Measurements from ENCODE around the gene GRIK3.

Gene GRIK3

DNA sequence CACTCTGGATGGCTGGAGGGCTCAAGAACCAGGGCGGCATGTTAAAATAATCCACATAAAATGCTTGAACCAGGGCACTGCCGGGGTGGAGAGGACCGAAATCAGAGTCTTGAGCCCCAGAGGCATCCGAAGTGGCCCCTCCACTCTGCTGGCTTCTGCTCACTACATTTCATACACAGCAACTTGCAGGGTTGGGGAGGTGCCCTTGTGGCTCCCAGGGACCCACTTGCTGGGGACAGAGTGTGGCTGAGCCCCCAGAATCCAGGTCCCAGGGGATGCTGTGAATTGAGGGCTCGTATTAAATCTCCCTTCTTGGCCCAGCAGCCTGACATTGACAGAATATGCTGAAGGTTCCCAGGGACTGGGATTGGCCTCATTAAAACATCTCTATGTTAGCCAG, 181.7 kb downstream of the GRIK3 start:
- Histone ChIP-seq H3K4me1 (peaks cover 13% of the 10 kb centered on the region), H3K4me3 (ENCODE audit: low read depth, low read length) (no peak overlapping the region), H3K27me3 (no peaks in the 10 kb centered on the region), H3K36me3 (no peaks in the 10 kb centered on the region), H3K9me3 (no peaks in the 10 kb centered on the region)
- DNase-seq = no peak
- TF ChIP-seq CTCF (IDR thresholded peaks at IDR 0.05; ENCODE audit: low read depth, low read length) = no peak

GRCh38 chr1:36851595-36851994, 182.7 kb downstream of the GRIK3 start:
- DNase-seq = no peak
- Histone ChIP-seq H3K4me3 (ENCODE audit: low read depth, low read length) (no peak overlapping the region), H3K4me1 (peaks cover 4% of the 10 kb centered on the region), H3K36me3 (no peaks in the 10 kb centered on the region), H3K27me3 (no peaks in the 10 kb centered on the region), H3K9me3 (no peaks in the 10 kb centered on the region)
- no peak for TF ChIP-seq CTCF (IDR thresholded peaks at IDR 0.05; ENCODE audit: low read depth, low read length)

DNA sequence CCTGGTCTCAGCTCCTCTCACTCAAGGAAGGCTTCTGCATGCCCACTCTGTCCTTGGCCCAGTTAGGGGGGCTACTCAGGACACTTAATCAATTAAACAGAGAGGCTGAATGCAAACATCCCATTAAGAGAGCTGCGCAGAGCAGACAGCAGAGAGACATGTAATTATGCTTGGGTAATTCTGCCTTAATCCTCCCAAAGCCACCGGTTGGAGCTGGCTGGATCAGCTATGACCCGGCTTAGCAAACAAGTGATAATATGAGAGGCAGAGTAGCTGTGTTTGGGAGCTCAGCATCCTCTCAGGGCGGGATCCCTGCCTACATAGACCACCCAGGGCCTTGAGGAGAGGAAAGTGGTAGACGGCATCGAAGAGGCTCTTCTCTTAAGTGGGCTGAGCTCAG, 183.2 kb downstream of the GRIK3 start:
- Histone ChIP-seq H3K9me3 (no peaks in the 10 kb centered on the region), H3K4me1 (peaks cover 6% of the 10 kb centered on the region), H3K36me3 (no peaks in the 10 kb centered on the region), H3K27me3 (no peaks in the 10 kb centered on the region), H3K4me3 (ENCODE audit: low read depth, low read length) (no peak overlapping the region)
- TF ChIP-seq CTCF (IDR thresholded peaks at IDR 0.05; ENCODE audit: low read depth, low read length) = no peak
- no peak for DNase-seq

- no peaks in the 10 kb centered on the region for H3K27me3 ChIP-seq
- H3K9me3 ChIP-seq = no peaks in the 10 kb centered on the region
- no peaks in the 10 kb centered on the region for H3K36me3 ChIP-seq
- DNase-seq = no peak
- H3K4me3 ChIP-seq (ENCODE audit: low read depth, low read length) = no peak overlapping the region
- TF ChIP-seq CTCF (IDR thresholded peaks at IDR 0.05; ENCODE audit: low read depth, low read length) = no peak
- H3K4me1 ChIP-seq = peaks cover 6% of the 10 kb centered on the region
Measured at GRCh38 chr1:36849956-36850355, 184.4 kb downstream of the GRIK3 start.

- DNase-seq = peak; percentile 68
- TF ChIP-seq CTCF (IDR thresholded peaks at IDR 0.05; ENCODE audit: low read depth, low read length) = no peak
- no peaks in the 10 kb centered on the region for H3K9me3 ChIP-seq
- no peaks in the 10 kb centered on the region for H3K27me3 ChIP-seq
- H3K36me3 ChIP-seq = no peaks in the 10 kb centered on the region
- peaks cover 6% of the 10 kb centered on the region for H3K4me1 ChIP-seq
- no peak overlapping the region for H3K4me3 ChIP-seq (ENCODE audit: low read depth, low read length)
Measured at GRCh38 chr1:36847761-36848160, 186.6 kb downstream of the GRIK3 start.

DNA sequence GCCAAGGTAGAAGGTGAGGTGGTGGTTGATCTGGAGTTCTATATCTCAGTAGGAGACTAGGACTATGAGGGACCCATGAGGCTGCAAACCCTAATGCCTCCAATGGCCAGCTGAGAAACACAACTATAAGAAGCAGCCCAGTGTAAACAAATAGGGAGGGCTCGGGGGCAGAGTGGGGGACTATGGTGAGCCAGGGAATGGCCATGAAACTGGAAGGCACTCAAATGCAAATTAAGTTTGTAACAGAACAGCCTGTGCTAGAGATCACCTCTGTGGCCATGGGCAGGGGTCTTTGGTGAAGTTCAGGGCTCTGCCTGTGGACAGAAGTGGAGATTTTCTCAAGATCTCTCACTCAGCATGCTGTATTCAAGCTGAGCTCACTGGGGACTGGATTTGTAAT, 187.1 kb downstream of the GRIK3 start:
- Histone ChIP-seq H3K36me3 (no peaks in the 10 kb centered on the region), H3K27me3 (no peaks in the 10 kb centered on the region), H3K9me3 (no peaks in the 10 kb centered on the region), H3K4me1 (peaks cover 6% of the 10 kb centered on the region), H3K4me3 (ENCODE audit: low read depth, low read length) (no peak overlapping the region)
- DNase-seq = no peak
- TF ChIP-seq CTCF (IDR thresholded peaks at IDR 0.05; ENCODE audit: low read depth, low read length) = no peak
